DMS114 treated with DMSO at 0.1 percent for 48 hours (cell line): ENCODE measurements around the gene CNNM4.
"Not testable (repeated sequence)": the region's sequence is repeated elsewhere in the genome, so short reads cannot be mapped to it uniquely, and the experiment has no call there.

Experiments used
- DNase-seq: peaks from one replicate; lab custom pipeline; 2025; ENCODE audit not compliant: unreplicated experiment; lab: John Stamatoyannopoulos, UW

CNNM4 gene

GRCh38 chr2:96792772-96793749, 32.4 kb downstream of the CNNM4 start:
- DNase-seq: no peak

GRCh38 chr2:96795076-96795475, 34.4 kb downstream of the CNNM4 start:
- DNase-seq: no peak

GRCh38 chr2:96796497-96796896, 35.8 kb downstream of the CNNM4 start:
- DNase-seq: not testable (repeated sequence)

- no peak for DNase-seq
Measured at GRCh38 chr2:96797066-96797625, 36.4 kb downstream of the CNNM4 start.

- no peak for DNase-seq
Measured at GRCh38 chr2:96798733-96799622, 38.3 kb downstream of the CNNM4 start.

GRCh38 chr2:96799623-96799935, 38.9 kb downstream of the CNNM4 start:
- no peak for DNase-seq

GRCh38 chr2:96800061-96801004, 39.6 kb downstream of the CNNM4 start:
- DNase-seq: no peak

GRCh38 chr2:96801005-96801785, 40.5 kb downstream of the CNNM4 start:
- peak; percentile 15 for DNase-seq

GRCh38 chr2:96801786-96802595, 41.3 kb downstream of the CNNM4 start:
- no peak for DNase-seq

- no peak for DNase-seq
Measured at GRCh38 chr2:96802721-96803120, 42.0 kb downstream of the CNNM4 start.

GRCh38 chr2:96804986-96805385, 44.3 kb downstream of the CNNM4 start:
- no peak for DNase-seq

GRCh38 chr2:96805946-96806345, 45.2 kb downstream of the CNNM4 start:
- DNase-seq: not testable (repeated sequence)

- DNase-seq: no peak
Measured at GRCh38 chr2:96806468-96807126, 45.9 kb downstream of the CNNM4 start.

- DNase-seq: no peak
Measured at GRCh38 chr2:96807127-96807471, 46.4 kb downstream of the CNNM4 start.

- DNase-seq: no peak
Measured at GRCh38 chr2:96808176-96808837, 47.6 kb downstream of the CNNM4 start.

GRCh38 chr2:96809216-96809882, 48.6 kb downstream of the CNNM4 start:
- no peak for DNase-seq
